ENCODE results near the gene GAR1.

DNA sequence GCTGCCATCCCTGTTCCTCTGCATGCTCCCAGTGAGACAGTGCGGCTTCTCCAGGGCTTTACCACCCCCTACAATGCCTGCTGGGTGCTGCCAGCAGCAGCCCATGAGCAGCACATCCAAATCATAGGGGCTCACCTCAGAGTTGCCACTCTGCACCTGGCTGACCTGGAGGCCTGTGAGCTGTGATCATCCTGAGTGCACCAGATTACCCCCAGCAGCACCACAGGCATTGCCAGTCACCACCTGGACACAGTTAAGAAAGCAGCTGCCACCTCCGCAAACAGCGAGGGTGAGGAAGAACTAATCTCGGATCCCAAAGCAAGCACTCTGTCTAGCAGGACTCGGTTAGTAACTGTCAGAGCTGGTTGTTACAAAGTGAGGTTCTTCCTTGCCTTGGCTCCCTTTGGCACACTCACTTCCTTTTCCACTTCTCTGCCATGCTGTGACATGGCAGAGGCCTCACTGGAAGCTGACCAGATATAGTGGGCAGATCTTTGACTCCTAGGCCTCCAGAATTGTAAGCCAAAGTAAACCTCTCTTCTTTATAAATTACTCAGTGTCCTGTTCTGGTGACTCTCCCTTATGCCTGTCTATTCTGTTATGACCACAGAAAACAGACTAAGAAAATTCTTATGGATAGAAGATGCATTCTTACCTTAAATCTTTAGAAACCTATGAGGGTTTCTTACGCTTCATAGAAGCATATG, 57.5 kb downstream of the GAR1 start:
- TF ChIP-seq ZNF211 (tag by site-specific recombination; IDR thresholded peaks at IDR 0.05; ENCODE audit: low read depth) = no peak
- TF ChIP-seq, protein P1, sequence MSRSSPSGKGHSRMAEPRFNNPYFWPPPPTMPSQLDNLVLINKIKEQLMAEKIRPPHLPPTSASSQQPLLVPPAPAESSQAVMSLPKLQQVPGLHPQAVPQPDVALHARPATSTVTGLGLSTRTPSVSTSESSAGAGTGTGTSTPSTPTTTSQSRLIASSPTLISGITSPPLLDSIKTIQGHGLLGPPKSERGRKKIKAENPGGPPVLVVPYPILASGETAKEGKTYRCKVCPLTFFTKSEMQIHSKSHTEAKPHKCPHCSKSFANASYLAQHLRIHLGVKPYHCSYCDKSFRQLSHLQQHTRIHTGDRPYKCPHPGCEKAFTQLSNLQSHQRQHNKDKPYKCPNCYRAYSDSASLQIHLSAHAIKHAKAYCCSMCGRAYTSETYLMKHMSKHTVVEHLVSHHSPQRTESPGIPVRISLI (tag by site-specific recombination; IDR thresholded peaks at IDR 0.05) = no peak
- TF ChIP-seq ZNF561 (tag by site-specific recombination; IDR thresholded peaks at IDR 0.05; ENCODE audit: borderline replicate concordance) = no peak
